Suppressor macrophage (primary cell): ENCODE data around the gene HOXA13.

Experiments used
- DNase-seq, 4 experiments: peaks; one replicate each; pipeline ENCODE4 v3.0.0-alpha.2; 2020 to 2022

Gene HOXA13

GRCh38 chr7:27170426-27171324 lies 29.2 kb downstream of the HOXA13 start:
- no peak for DNase-seq

GRCh38 chr7:27169658-27170425 lies 30.0 kb downstream of the HOXA13 start:
- DNase-seq: peak in 2 of 4 experiments; percentile 33 to 45

- peak in 2 of 4 experiments; percentile 51 for DNase-seq
Observed at GRCh38 chr7:27168265-27168947, 31.5 kb downstream of the HOXA13 start.

GRCh38 chr7:27167916-27168264 lies 32.0 kb downstream of the HOXA13 start:
- DNase-seq: no peak

GRCh38 chr7:27166531-27167505 lies 33.1 kb downstream of the HOXA13 start:
- peak in 1 of 4 experiments; percentile 45 for DNase-seq

- DNase-seq: peak in 1 of 4 experiments; percentile 32
Observed at GRCh38 chr7:27165996-27166530, 33.8 kb downstream of the HOXA13 start.

- peak; percentile 76 to 83 (median 80) for DNase-seq
Observed at GRCh38 chr7:27165089-27165995, 34.5 kb downstream of the HOXA13 start, which contains the start of gene HOXA9. TSS of gene HOXA9 (minus strand) at chr7:27165537. CDS start at chr7:27165457, 80 bp downstream.

GRCh38 chr7:27164367-27165088 lies 35.4 kb downstream of the HOXA13 start:
- DNase-seq: peak in 2 of 4 experiments; percentile 58 to 59

GRCh38 chr7:27164045-27164366 lies 35.9 kb downstream of the HOXA13 start:
- no peak for DNase-seq

GRCh38 chr7:27163288-27164044 lies 36.4 kb downstream of the HOXA13 start:
- no peak for DNase-seq

GRCh38 chr7:27162561-27163287 lies 37.2 kb downstream of the HOXA13 start:
- no peak for DNase-seq

GRCh38 chr7:27161721-27162560 lies 38.0 kb downstream of the HOXA13 start:
- no peak for DNase-seq

GRCh38 chr7:27161214-27161720 lies 38.6 kb downstream of the HOXA13 start:
- peak; percentile 72 to 80 (median 78) for DNase-seq

- peak; percentile 87 to 94 (median 92) for DNase-seq
Observed at GRCh38 chr7:27160546-27161213, 39.2 kb downstream of the HOXA13 start.

- DNase-seq: peak in 2 of 4 experiments; percentile 42 to 49
Observed at GRCh38 chr7:27160145-27160545, 39.7 kb downstream of the HOXA13 start.
